Progenitor cell of endocrine pancreas (in vitro differentiated cells): Measurements from ENCODE around the gene ZSWIM8. TPM values are rescaled to one million over a fixed set of nuclear protein-coding genes. Genes with fewer than 3 reads are reported as not detected.
"Not testable (repeated sequence)": the region's sequence is repeated elsewhere in the genome, so short reads cannot be mapped to it uniquely, and the experiment has no call there.

Experiments used
- DNase-seq: peaks from one replicate; pipeline ENCODE4 v3.0.0; 2021; ENCODE audit warnings: low spot score; ENCODE audit not compliant: unreplicated experiment
- H3K27ac Mint-ChIP-seq: 2 replicates; pipeline ENCODE4 v1.8.0; 2021; ENCODE audit warnings: mild to moderate bottlenecking, moderate library complexity, mixed read lengths
- H3K27me3 Mint-ChIP-seq: 2 replicates; pipeline ENCODE4 v1.8.0; 2021; ENCODE audit warnings: mixed read lengths
- H3K36me3 Mint-ChIP-seq: 2 replicates; pipeline ENCODE4 v1.8.0; 2022; ENCODE audit warnings: mixed read lengths; ENCODE audit not compliant: insufficient read depth
- H3K4me1 Mint-ChIP-seq: 2 replicates; pipeline ENCODE4 v1.8.0; 2021; ENCODE audit warnings: low read depth, mixed read lengths
- H3K4me3 Mint-ChIP-seq: 2 replicates; pipeline ENCODE4 v1.8.0; 2021; ENCODE audit warnings: low read depth, mild to moderate bottlenecking, moderate library complexity, mixed read lengths
- H3K9me3 Mint-ChIP-seq: 2 replicates; pipeline ENCODE4 v1.8.0; 2021; ENCODE audit warnings: low read depth, mixed read lengths
- CTCF ChIP-seq: fragments of 200-600 bp; sonication (generic); IDR thresholded peaks from one replicate; pipeline ENCODE4 v1.5.0; 2021; ENCODE audit warnings: antibody characterized with exemption, mild to moderate bottlenecking; ENCODE audit not compliant: unreplicated experiment
- total RNA-seq: library from RNA; stranded (reverse); gene quantifications from 2 replicates; pipeline ENCODE4 v1.2.1, GENCODE V29; 2021

Gene ZSWIM8
- total RNA-seq, 1 donor from 2014 or later: 144 TPM

- no peak for DNase-seq
- Mint-ChIP-seq H3K4me3 (no peak overlapping the region), H3K27ac (no peak overlapping the region), H3K9me3 (no peaks in the 10 kb centered on the region), H3K36me3 (peaks cover 20% of the 10 kb centered on the region), H3K27me3 (no peaks in the 10 kb centered on the region), H3K4me1 (peaks cover 5% of the 10 kb centered on the region)
- no peak for TF ChIP-seq CTCF
These were observed 6.5 kb downstream of the ZSWIM8 start for GRCh38 chr10:73791871-73792400.

- Mint-ChIP-seq H3K36me3 (peaks cover 22% of the 10 kb centered on the region), H3K27me3 (no peaks in the 10 kb centered on the region), H3K9me3 (no peaks in the 10 kb centered on the region), H3K4me3 (no peak overlapping the region), H3K27ac (no peak overlapping the region), H3K4me1 (no peaks in the 10 kb centered on the region)
- TF ChIP-seq CTCF: no peak
- DNase-seq: no peak
These were observed 8.1 kb downstream of the ZSWIM8 start for GRCh38 chr10:73793456-73793855.

GRCh38 chr10:73795491-73795890 lies 10.1 kb downstream of the ZSWIM8 start:
- not testable (repeated sequence) for H3K4me1 Mint-ChIP-seq, DNase-seq, H3K4me3 Mint-ChIP-seq, H3K27me3 Mint-ChIP-seq, H3K9me3 Mint-ChIP-seq, H3K27ac Mint-ChIP-seq
- peaks cover 16% of the 10 kb centered on the region for H3K36me3 Mint-ChIP-seq

GRCh38 chr10:73796035-73796434 lies 10.6 kb downstream of the ZSWIM8 start:
- H3K9me3 Mint-ChIP-seq, H3K4me3 Mint-ChIP-seq, H3K27me3 Mint-ChIP-seq, H3K27ac Mint-ChIP-seq, H3K4me1 Mint-ChIP-seq, DNase-seq: not testable (repeated sequence)
- peaks cover 15% of the 10 kb centered on the region for H3K36me3 Mint-ChIP-seq

- Mint-ChIP-seq H3K9me3 (no peaks in the 10 kb centered on the region), H3K27me3 (no peaks in the 10 kb centered on the region), H3K4me3 (no peak overlapping the region), H3K27ac (no peak overlapping the region), H3K4me1 (no peaks in the 10 kb centered on the region), H3K36me3 (peaks cover 13% of the 10 kb centered on the region)
- no peak for DNase-seq
- TF ChIP-seq CTCF: no peak
These were observed 11.4 kb downstream of the ZSWIM8 start for GRCh38 chr10:73796766-73797165.

- Mint-ChIP-seq H3K9me3 (no peaks in the 10 kb centered on the region), H3K4me1 (no peaks in the 10 kb centered on the region), H3K27ac (no peak overlapping the region), H3K27me3 (no peaks in the 10 kb centered on the region), H3K36me3 (peaks cover 13% of the 10 kb centered on the region), H3K4me3 (no peak overlapping the region)
- no peak for TF ChIP-seq CTCF
- DNase-seq: no peak
These were observed 12.1 kb downstream of the ZSWIM8 start for GRCh38 chr10:73797324-73798025.
